Measurements from ENCODE around the gene NID2.

The NID2 gene

DNA sequence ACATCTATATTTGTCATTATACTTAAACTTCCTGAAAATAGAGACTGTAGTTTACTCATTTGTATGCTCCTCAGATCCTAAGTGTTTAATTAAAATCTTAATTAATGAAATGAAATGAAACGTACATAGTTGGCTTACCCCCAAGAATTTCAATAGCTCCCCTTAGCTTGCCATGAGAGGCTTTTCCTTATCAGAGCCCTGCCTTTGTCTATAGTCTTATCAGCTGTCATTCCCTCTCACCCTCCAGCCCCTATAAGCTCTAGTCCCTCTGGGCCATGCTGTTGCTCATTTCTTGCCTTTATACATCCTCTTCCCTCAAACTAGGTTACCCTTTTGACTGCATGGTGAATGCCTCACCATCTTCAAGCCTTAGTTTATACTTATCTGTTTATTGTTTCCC lies 80.6 kb downstream of the NID2 start:
- no peak for DNase-seq (ENCODE audit: low read depth)
- TF ChIP-seq, protein P1, sequence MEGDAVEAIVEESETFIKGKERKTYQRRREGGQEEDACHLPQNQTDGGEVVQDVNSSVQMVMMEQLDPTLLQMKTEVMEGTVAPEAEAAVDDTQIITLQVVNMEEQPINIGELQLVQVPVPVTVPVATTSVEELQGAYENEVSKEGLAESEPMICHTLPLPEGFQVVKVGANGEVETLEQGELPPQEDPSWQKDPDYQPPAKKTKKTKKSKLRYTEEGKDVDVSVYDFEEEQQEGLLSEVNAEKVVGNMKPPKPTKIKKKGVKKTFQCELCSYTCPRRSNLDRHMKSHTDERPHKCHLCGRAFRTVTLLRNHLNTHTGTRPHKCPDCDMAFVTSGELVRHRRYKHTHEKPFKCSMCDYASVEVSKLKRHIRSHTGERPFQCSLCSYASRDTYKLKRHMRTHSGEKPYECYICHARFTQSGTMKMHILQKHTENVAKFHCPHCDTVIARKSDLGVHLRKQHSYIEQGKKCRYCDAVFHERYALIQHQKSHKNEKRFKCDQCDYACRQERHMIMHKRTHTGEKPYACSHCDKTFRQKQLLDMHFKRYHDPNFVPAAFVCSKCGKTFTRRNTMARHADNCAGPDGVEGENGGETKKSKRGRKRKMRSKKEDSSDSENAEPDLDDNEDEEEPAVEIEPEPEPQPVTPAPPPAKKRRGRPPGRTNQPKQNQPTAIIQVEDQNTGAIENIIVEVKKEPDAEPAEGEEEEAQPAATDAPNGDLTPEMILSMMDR (conservative IDR thresholded peaks at IDR 0.05; ENCODE audit: low read depth, low read length), result no peak
- H3K4me3 ChIP-seq (ENCODE audit: low read length), result no peak overlapping the region

DNA sequence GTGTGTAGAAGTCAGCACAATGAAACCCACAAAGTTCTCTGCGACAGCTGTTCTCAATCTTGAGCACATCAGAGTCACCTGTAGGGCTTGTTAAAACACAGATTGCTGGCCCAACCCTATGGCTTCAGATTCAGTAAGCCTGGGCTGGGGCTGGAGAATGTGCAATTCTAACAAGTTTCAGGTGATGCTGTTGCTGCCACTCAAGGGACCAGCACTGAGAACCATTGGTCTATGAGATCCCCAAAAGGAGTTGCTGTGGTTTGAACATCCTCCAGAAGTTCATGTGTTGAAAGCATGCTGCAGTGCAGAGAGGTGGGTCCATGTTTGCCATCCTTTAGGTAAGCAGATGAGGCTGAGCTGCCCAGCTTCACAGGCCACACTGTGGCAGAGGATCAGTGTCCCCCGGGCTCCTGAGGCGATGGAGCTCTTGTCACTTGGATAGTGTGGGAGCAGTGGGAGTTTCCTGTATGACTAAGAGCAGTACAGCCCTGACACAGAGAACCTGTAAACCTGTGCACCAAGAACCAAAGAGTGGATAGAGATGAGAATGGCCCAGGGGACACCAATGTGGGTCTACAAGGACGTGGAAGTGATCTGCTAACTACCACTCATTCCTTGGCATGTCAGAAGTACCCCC lies 87.5 kb downstream of the NID2 start:
- H3K4me3 ChIP-seq (ENCODE audit: low read length), result no peak overlapping the region
- TF ChIP-seq, protein P1 (conservative IDR thresholded peaks at IDR 0.05; ENCODE audit: low read depth, low read length), result no peak
- no peak for DNase-seq (ENCODE audit: low read depth)

DNA sequence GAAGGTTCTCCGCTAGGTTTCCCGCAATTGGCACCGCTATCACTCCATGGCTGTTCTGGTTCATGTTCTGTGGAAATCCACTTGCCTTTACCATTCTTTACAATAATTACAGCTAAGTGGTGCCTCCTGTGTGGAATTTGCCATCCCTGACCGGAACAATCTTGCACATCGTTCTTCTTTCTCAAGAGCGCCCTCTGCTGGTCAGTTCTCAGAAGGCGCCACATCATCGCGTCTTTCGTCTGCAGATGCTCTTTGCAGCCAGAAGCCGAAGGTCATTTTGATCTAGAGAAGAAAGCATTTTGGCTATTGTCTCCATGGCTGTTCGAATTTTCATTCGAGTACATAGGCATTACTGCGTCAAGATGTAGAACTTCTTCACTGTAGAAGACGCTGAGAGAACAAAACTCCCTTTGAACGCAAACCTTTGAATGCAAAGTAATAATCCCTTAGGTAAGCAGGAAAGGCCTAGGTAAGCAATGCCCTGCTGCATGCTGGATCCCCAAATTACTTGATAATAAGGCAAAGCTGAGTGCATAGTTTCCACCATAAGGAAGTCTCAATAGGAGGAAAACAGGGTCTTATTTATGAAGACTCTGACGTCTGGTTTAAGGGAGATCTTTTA lies 89.7 kb downstream of the NID2 start:
- DNase-seq (ENCODE audit: low read depth), result peak; percentile 23
- no peak overlapping the region for H3K4me3 ChIP-seq (ENCODE audit: low read length)
- TF ChIP-seq, protein P1 (conservative IDR thresholded peaks at IDR 0.05; ENCODE audit: low read depth, low read length), result peak; percentile 87

DNA sequence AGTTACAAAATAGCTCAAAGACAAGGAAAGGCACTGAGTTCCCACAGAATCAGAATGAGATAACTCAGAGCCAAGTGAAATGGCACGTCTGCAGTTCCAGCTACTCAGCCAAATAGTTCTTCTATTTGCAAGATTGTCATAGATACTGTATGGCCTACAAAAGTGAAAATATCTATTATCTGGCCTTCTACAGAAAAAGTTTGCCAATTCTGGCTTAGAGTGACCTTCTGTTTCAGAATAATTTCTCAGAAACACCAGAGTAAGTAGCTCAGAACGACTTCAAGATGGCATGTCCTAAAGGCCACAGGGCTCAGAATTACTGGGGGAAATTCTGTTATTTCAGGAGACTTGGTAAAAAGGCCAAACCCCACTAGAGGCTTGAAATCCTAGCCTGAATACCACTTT lies 90.2 kb downstream of the NID2 start:
- DNase-seq (ENCODE audit: low read depth), result no peak
- no peak overlapping the region for H3K4me3 ChIP-seq (ENCODE audit: low read length)
- TF ChIP-seq, protein P1 (conservative IDR thresholded peaks at IDR 0.05; ENCODE audit: low read depth, low read length), result no peak

DNA sequence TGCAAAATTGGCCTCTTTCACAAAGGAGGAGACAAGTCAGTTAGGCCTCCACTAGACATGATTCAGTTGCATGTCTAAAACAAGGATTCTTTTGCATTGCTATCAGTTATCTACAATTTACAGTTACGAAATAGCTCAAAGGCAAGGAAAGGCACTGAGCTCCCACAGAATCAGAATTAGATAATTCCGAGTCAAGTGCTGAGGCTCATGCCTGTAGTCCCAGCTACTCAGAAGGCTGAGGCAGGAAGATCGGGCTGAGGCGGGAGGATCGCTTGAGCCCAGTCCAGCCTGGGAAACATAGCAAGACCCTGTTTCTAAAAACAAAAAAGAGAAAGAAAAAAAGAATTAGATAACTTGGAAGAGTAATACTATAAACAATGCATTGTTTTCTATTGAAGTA lies 91.8 kb downstream of the NID2 start:
- H3K4me3 ChIP-seq (ENCODE audit: low read length), result no peak overlapping the region
- no peak for DNase-seq (ENCODE audit: low read depth)
- TF ChIP-seq, protein P1 (conservative IDR thresholded peaks at IDR 0.05; ENCODE audit: low read depth, low read length), result no peak

DNA sequence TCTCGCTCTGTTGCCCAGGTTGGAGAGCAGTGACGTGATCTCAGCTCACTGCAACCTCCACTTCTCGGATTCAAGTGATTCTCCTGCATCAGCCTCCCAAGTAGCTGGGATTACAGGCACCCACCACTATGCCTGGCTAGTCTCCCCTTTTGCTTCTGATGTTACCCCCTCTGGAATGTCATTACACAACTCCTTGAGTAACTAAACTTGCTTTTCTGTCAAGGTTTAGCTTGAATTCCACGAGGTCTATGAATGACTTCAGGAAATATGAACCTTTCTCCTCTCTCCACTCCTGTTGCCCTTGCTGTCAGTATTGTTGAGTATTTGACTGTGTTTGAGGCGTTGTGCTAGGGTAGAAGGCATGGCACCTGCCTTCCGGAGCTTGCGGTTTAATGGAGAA lies 96.3 kb downstream of the NID2 start:
- TF ChIP-seq, protein P1 (conservative IDR thresholded peaks at IDR 0.05; ENCODE audit: low read depth, low read length), result no peak
- H3K4me3 ChIP-seq (ENCODE audit: low read length), result no peak overlapping the region
- DNase-seq (ENCODE audit: low read depth), result no peak
